ENCODE measurements around the gene KCTD10.

- TF ChIP-seq POLR2A (IDR thresholded peaks at IDR 0.05): no peak
- no peak for TF ChIP-seq CTCF (IDR thresholded peaks at IDR 0.05)
These were observed 13.3 kb downstream of the KCTD10 start for GRCh38 chr12:109463756-109464155.
